ENCODE measurements around the gene EVI5L. TPM values are rescaled to one million over a fixed set of nuclear protein-coding genes. Genes with fewer than 3 reads are reported as not detected.
"Not testable (repeated sequence)": the region's sequence is repeated elsewhere in the genome, so short reads cannot be mapped to it uniquely, and the experiment has no call there.

Gene EVI5L
- 17.2 TPM for total RNA-seq

DNA sequence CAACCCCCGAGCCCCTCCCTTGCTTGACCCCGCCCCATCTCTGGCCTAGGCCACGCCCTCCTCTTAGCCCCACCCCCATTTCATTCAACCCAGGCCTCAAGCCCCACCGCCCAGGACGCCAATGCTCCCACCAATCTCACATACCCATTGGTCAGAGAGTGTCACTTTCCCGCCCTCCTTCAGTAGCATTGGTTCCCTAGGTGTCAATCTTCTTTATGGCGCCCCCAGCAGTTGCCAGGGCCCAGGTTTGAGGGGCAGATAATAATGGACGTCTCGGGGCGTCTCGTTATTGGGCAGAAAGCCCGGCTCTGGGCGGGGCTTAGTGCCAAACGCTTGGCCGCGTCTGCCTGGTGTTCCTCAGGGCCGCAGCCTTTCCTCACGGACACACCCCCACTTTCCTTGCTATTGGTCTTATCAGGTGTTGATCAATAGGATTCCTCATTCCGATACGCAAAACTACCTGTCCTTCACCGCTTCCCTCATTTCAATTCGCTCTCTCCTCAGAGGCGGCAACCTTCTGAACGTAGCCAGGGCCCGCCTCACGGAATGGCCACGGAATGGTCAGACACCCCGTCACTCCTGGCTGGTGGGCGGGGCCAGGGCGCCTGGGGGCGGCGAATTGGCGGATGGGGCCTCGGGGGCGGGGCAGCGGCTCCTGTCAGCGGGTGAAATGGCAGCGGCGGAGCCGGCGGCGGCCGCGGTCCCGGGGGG, at the start of gene EVI5L:
TSS of gene EVI5L (plus strand) at position 658 of the 711 bp plus-strand sequence. CDS start 16,325 bp downstream, outside the sequence.
- peak within 1 kb of the TSS; percentile 47 for H3K4me3 ChIP-seq (ENCODE audit: low read length)
- H3K27me3 ChIP-seq (ENCODE audit: insufficient read depth, low read length), result no peaks in the 10 kb centered on the region
- H3K4me1 ChIP-seq (ENCODE audit: insufficient read depth, low read length), result peaks cover 10% of the 10 kb centered on the region
- no peaks in the 10 kb centered on the region for H3K9me3 ChIP-seq (ENCODE audit: low read depth, low read length)

DNA sequence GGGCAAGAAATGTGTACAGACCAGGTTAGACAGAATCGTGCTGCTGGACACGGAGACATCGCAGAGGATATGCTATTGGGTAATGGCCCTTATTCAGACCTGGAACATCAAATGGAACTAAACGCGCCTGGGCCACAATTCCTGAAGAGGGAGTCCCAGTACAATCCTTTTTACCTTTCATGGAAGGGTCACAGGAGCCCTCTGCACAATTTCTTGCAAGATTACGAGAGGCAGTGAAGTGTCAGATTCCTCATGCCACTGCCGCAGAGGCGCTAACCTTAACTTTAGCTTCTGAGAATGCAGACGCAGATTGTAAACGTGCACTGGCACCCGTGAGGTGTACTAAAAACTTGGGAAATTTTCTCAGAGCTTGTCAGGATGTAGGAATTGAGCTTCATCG, 48.9 kb upstream of the EVI5L start:
- Histone ChIP-seq H3K4me1 (ENCODE audit: insufficient read depth, low read length) (peaks cover 28% of the 10 kb centered on the region), H3K27me3 (ENCODE audit: insufficient read depth, low read length) (no peaks in the 10 kb centered on the region), H3K4me3 (ENCODE audit: low read length) (no peak overlapping the region), H3K9me3 (ENCODE audit: low read depth, low read length) (no peaks in the 10 kb centered on the region)

DNA sequence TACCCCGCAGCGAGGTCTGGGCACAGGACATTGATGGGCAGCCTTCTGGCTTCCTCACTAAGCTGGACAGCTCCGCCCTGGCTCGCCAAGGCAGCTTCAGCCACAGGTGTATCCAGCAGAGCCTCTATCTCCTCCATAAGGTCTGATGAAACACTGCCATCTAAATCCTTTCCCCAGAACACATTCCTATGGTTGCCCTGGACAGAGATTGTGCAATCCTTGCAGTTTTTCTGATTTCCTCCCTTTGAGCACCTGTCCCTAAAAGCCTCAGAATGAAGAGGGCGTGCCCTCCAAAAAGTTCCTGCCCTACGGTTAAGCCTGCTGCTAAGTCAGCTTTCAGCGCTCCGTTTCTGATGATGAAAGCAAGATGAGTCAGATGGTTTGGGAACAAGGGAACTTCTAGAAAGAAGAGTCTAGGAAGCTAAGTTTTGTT, 46.0 kb upstream of the EVI5L start:
- Histone ChIP-seq H3K4me3 (ENCODE audit: low read length) (no peak overlapping the region), H3K4me1 (ENCODE audit: insufficient read depth, low read length) (peaks cover 31% of the 10 kb centered on the region), H3K9me3 (ENCODE audit: low read depth, low read length) (no peaks in the 10 kb centered on the region), H3K27me3 (ENCODE audit: insufficient read depth, low read length) (peaks cover 13% of the 10 kb centered on the region)

DNA sequence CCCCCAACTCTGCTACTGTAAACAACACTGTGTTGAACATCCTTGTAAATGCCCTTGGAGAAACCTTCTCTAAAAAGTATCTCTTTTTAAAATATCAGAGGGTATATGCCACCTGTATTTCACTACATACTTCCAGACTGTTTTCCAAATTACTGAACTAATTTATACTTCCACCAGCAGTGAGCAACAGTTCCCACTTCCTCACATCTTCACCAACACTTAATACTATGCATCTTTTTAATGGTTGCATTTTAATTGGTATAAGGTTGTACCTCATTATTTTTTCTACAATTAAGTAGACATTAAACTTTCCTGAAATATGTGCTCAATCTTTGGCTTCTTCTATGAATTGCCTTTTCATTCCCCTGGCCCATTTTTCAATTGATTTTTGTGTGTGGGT, 45.2 kb upstream of the EVI5L start:
- Histone ChIP-seq H3K4me3 (ENCODE audit: low read length) (no peak overlapping the region), H3K4me1 (ENCODE audit: insufficient read depth, low read length) (peaks cover 35% of the 10 kb centered on the region), H3K27me3 (ENCODE audit: insufficient read depth, low read length) (peaks cover 21% of the 10 kb centered on the region), H3K9me3 (ENCODE audit: low read depth, low read length) (no peaks in the 10 kb centered on the region)

DNA sequence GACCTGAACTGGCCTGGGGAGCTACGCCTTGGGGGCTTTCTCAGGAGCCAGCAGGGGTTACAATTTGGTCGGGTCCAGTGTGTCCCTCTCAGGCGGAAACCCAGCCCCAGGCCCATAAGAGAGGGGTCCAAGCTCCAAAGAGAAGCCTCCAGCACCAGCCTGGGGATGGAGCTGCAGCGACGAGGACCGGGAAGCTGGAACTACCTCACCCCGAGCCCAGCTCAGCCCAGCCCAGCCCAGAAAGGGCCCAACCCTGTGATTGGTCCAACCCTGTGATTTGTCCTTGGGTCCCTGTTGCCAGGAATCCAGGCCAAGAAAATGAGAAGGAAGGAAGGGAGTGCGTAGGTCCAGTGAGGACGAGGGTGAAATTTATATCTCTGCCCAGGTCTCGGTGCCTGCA, 42.9 kb upstream of the EVI5L start:
- Histone ChIP-seq H3K4me3 (ENCODE audit: low read length) (no peak overlapping the region), H3K9me3 (ENCODE audit: low read depth, low read length) (no peaks in the 10 kb centered on the region), H3K4me1 (ENCODE audit: insufficient read depth, low read length) (peaks cover 35% of the 10 kb centered on the region), H3K27me3 (ENCODE audit: insufficient read depth, low read length) (peaks cover 26% of the 10 kb centered on the region)

DNA sequence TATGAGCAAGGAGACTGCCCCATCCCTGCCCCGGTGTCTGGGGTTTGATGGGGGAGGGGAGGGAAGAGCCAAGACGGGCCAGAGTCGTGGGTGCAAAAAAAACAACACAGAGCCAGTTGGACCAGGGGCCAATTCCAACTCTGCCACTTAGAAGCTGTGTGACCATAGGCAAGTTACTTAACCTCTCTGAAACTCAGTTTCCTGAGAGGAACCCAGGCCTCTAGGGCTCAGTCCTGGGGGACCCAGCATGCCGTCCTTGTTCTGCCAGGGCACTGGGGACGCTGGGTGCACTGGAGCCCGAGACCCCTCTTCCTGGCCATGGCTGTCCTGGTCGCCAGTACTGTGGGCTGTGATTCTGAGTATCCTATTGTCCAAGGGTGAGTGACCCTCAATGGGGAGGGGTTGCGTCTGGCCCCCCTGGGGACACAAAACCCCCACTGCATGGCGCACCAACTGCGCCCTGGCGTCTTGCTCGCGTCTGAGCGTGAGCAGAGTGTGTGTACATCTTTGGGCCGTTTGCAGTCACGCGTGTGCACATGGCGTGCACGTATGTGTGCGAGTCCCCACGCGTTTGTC, 42.3 kb upstream of the EVI5L start:
- Histone ChIP-seq H3K27me3 (ENCODE audit: insufficient read depth, low read length) (peaks cover 26% of the 10 kb centered on the region), H3K4me3 (ENCODE audit: low read length) (no peak overlapping the region), H3K4me1 (ENCODE audit: insufficient read depth, low read length) (peaks cover 35% of the 10 kb centered on the region), H3K9me3 (ENCODE audit: low read depth, low read length) (no peaks in the 10 kb centered on the region)

DNA sequence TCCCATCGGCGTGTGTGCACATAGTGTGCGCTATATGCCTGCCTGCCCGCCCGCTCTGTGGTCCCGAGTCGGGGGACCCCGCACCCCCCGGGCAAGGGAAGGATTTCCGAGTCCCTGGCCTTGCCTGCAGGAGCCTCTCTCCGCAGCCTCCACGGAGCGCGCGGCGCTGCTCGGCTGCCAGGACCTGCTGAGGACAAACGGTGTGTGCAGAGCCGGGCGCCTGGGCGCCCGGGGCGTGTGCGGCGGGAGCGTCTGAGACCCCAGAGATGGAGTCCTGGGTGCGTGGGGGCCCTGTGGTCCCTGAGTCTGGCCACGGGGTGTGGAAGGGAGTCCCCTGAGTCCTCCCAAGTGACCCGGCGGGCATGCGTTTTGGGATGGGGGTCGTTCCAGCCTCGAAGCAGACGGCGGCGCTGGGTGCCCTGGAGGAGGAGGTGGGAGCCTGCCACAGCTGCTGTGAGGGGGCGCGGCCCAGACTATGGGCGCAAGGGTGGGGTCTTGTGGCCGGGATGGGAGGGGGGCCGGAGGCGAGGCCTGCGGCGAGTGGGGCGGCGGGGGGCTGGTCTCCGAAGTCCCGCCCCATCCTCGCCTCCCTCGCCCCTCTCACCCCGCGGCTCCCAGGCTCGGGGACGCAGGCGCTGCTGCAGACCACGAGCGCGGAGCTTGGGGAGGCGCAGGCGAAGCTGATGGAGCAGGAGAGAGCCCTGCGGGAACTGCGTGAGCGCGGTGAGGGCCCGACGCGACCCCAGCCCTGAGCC, 41.7 kb upstream of the EVI5L start:
- H3K27me3 ChIP-seq (ENCODE audit: insufficient read depth, low read length), result peaks cover 26% of the 10 kb centered on the region

DNA sequence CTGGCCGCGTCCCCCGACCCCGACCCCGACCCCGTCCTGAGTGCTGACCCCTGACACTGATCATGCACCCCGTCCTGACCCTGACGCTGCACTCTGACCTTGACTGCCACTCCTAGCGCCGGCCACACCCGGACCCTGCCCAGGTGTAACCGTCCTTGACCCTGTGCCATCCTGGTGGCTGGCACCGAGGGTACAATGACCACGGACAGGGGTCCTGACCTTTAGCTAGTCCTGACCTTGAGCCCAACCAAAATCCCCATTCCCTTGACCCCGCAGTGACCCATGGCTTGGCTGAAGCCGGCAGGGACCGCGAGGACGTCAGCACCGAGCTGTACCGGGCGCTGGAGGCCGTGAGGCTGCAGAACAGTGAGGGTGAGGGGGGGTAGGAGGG, 41.1 kb upstream of the EVI5L start:
- Histone ChIP-seq H3K27me3 (ENCODE audit: insufficient read depth, low read length) (peaks cover 26% of the 10 kb centered on the region), H3K4me1 (ENCODE audit: insufficient read depth, low read length) (peaks cover 26% of the 10 kb centered on the region), H3K9me3 (ENCODE audit: low read depth, low read length) (no peaks in the 10 kb centered on the region), H3K4me3 (ENCODE audit: low read length) (no peak overlapping the region)

More for the DNA sequence above, 41.7 kb upstream of the EVI5L start:
- H3K4me1 ChIP-seq (ENCODE audit: insufficient read depth, low read length), result peaks cover 31% of the 10 kb centered on the region
- no peak overlapping the region for H3K4me3 ChIP-seq (ENCODE audit: low read length)
- no peaks in the 10 kb centered on the region for H3K9me3 ChIP-seq (ENCODE audit: low read depth, low read length)

DNA sequence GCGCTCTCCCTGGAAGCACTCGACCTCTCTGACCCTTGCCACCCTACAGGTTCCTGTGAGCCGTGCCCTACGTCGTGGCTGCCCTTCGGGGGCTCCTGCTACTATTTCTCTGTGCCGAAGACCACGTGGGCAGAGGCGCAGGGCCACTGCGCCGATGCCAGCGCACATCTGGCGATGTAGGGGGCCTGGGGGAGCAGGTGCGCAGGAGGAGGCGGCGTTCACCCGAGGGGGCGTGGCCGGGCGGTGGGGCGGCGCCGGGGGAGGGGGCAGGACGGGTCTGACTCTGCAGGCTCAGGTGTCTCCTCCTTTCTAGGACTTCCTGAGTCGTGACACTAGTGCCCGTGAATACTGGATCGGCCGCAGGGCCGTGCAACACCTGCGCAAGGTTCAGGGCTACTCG, 40.6 kb upstream of the EVI5L start:
- H3K27me3 ChIP-seq (ENCODE audit: insufficient read depth, low read length), result peaks cover 26% of the 10 kb centered on the region
- peaks cover 20% of the 10 kb centered on the region for H3K4me1 ChIP-seq (ENCODE audit: insufficient read depth, low read length)
- no peak overlapping the region for H3K4me3 ChIP-seq (ENCODE audit: low read length)
- H3K9me3 ChIP-seq (ENCODE audit: low read depth, low read length), result no peaks in the 10 kb centered on the region

DNA sequence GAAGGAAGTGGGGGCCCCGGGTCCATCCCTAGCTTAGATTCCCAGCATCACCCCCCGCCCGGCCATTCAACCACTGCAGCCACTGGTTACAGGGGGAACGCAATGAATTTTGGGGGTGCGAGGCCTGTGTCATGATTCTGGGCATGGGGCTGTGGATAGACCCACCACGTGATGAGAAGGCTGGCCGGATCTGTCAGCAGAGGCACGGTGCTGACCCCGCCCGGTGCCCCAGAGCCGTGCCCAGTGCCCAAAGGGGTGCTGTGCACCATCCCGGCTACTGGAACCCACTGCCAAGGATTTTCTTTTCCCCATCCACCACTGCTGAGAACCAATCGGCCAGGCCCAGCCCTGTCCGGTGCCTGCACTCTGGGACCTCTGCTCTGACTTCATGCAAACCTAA, 39.6 kb upstream of the EVI5L start:
- H3K4me3 ChIP-seq (ENCODE audit: low read length), result no peak overlapping the region
- H3K9me3 ChIP-seq (ENCODE audit: low read depth, low read length), result no peaks in the 10 kb centered on the region
- peaks cover 26% of the 10 kb centered on the region for H3K27me3 ChIP-seq (ENCODE audit: insufficient read depth, low read length)
- peaks cover 16% of the 10 kb centered on the region for H3K4me1 ChIP-seq (ENCODE audit: insufficient read depth, low read length)

DNA sequence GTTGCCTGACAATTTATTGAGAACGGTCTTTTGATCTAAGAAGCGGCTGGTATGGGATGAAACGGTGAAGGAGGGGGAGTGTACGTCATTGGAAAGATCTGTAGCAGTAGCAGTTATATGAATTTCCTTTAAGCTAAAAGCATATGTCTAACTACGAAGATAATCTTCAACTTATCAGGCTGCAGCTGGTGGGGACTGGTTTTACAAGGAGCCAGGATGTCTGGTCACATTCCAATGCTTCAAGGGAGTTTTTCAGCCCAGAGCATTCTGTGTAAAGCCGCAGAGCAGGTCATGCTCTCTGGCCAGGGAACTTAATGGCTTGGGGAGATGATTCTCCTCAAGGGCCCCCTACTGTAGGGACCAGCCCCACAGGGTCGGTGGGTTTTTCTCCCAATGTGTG, 37.7 kb upstream of the EVI5L start:
- H3K4me1 ChIP-seq (ENCODE audit: insufficient read depth, low read length), result peaks cover 16% of the 10 kb centered on the region
- peaks cover 26% of the 10 kb centered on the region for H3K27me3 ChIP-seq (ENCODE audit: insufficient read depth, low read length)
- no peak overlapping the region for H3K4me3 ChIP-seq (ENCODE audit: low read length)
- H3K9me3 ChIP-seq (ENCODE audit: low read depth, low read length), result no peaks in the 10 kb centered on the region

DNA sequence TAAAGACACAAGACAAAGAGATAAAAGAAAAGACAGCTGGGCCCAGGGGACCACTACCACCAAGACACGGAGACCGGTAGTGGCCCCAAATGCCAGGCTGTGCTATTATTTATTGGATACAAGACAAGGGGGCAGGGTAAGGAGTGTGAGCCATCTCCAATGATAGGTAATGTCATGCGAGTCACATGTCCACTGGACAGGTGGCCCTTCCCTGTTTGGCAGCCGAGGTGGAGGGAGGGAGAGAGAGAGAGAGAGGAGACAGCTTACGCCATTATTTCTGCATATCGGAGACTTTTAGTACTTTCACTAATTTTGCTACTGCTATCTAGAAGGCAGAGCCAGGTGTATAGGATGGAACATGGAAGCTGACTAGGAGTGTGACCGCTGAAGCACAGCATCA, 37.3 kb upstream of the EVI5L start:
- not testable (repeated sequence) for H3K9me3 ChIP-seq (ENCODE audit: low read depth, low read length)

DNA sequence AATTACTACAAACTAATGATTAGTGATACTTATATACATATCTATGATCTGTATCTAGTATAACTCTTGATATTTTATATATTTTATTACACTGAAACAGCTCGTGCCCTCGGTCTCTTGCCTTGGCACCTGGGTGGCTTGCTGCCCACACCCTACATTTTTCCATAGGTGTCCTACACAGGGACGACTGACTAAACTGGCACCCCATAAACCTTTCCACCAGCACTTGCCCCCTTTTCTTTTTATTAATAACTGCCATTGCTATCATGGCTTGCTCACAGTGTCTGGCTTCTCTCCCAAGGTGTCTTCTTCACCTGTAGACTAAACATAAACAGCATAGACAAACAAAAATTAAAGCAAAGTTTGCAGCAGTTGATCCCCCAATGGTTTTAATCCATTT, 36.5 kb upstream of the EVI5L start:
- peaks cover 6% of the 10 kb centered on the region for H3K4me1 ChIP-seq (ENCODE audit: insufficient read depth, low read length)
- H3K27me3 ChIP-seq (ENCODE audit: insufficient read depth, low read length), result peaks cover 15% of the 10 kb centered on the region
- H3K4me3 ChIP-seq (ENCODE audit: low read length), result no peak overlapping the region

More for the DNA sequence above, 37.3 kb upstream of the EVI5L start:
- H3K4me3 ChIP-seq (ENCODE audit: low read length), result not testable (repeated sequence)
- Histone ChIP-seq H3K4me1 (ENCODE audit: insufficient read depth, low read length) (peaks cover 13% of the 10 kb centered on the region), H3K27me3 (ENCODE audit: insufficient read depth, low read length) (peaks cover 22% of the 10 kb centered on the region)

DNA sequence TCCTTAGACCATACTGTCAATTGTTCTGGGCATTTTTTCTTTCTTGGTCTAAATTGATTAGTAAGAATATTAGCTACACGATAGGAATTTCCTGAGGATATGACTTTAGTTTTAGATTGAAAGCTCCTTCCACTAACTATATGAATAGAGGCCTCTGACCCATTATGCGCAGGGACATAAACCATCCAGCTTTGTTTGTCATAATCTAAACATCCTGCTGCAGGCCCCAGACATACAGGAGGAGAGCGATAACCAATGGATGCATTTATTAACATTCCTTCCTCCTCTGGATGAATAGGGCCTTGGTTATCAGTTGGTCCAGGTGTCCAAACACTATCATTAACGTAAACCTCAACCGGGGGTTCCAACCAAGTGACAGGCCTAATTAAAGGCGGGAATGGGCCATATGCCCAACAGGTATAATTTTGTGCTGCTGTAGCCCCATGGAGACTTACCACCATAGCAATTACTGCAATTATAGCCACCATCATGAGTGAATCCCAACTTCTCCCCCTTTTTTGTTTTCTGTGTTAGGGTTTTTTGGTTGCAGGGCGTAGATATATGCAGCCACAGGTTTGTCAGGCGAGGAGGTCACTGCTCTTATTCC, 34.4 kb upstream of the EVI5L start:
- Histone ChIP-seq H3K27me3 (ENCODE audit: insufficient read depth, low read length) (no peaks in the 10 kb centered on the region), H3K9me3 (ENCODE audit: low read depth, low read length) (no peaks in the 10 kb centered on the region), H3K4me3 (ENCODE audit: low read length) (no peak overlapping the region), H3K4me1 (ENCODE audit: insufficient read depth, low read length) (peaks cover 17% of the 10 kb centered on the region)

More for the DNA sequence above, 36.5 kb upstream of the EVI5L start:
- H3K9me3 ChIP-seq (ENCODE audit: low read depth, low read length), result no peaks in the 10 kb centered on the region

Measured in mononuclear cell (primary cell).